NCI-H526 (cell line): ENCODE results near the gene CDK9.
"Not testable (repeated sequence)": the region's sequence is repeated elsewhere in the genome, so short reads cannot be mapped to it uniquely, and the experiment has no call there.

Experiments
- DNase-seq, 2 experiments: peaks; one replicate each; lab custom pipeline; 2025; lab: John Stamatoyannopoulos, UW

The CDK9 gene

DNA sequence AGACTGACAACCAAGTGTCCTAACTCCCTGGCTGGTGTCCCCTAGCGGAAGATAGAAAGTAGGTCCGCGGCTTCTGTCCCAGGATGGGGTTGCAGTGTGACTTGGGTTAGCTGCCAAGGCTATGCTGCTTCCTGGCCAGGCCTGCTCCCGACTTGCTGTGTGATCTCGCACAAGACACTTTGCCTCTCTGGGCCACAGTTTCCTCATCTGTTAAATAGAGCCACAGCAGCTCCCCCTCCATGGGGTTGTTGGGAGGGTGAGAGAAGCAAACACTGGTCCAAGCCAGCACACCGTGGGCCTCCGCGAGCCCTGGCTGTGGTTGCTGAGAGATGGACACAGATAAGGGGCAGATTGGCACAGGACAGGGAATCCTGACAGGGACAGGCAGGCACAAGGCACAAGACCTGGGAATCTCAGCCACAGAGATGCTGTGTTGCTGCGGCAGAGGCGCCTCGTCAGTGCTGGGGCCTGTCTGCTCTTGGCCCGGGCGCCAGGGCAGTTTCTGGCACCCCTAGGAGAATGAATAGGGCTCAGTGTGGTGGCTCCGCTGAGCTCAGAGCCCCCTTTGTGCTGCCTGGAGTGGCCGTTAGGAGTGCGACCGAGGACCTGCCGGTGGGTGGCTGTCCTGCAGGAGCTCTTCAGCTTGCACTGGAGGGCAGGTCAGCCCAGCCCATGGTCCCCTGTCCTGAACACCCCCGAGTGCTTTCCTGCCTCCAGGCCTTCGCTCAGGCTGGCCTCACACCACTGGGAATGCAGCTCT is 5.5 kb upstream of the CDK9 start:
- no peak for DNase-seq

DNA sequence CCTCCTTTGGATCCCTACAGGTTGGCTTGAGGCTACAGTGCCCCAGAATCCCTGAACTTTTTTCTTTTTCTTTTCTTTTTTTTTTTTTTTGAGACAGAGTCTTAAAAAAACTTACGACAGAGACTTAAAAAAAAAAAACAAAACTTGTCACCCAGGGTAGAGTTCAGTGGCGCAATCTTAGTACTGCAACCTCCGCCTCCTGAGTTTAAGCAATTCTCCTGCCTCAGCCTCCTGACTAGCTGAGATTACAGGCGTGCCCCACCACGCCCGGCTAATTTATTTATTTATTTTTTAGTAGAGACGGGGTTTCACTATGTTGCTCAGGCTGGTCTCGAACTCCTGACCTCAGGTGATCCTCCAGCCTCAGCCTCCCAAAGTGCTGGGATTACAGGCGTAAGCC is 4.9 kb upstream of the CDK9 start:
- DNase-seq = not testable (repeated sequence)

DNA sequence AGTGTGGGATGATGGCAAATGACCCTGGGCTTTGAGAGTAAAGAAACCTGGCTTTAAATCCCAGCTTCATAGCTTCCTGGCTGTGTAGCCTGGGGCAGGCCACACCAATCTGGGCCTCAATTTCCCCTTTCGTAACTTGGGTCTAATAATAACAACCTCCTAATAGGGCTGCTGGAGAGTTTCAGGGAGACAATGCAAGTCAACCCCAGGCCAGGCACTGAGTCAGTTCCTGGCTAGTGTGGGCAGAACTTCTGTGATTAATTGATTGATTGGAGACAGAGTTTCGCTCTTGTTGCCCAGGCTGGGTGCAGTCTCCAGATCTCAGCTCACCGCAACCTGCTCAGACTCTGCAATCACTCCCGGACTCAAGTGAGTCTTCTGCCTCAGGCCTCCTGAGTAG is 4.0 kb upstream of the CDK9 start:
- no peak for DNase-seq

- DNase-seq = no peak
Measured at GRCh38 chr9:127783111-127784008, 2.5 kb upstream of the CDK9 start.

DNA sequence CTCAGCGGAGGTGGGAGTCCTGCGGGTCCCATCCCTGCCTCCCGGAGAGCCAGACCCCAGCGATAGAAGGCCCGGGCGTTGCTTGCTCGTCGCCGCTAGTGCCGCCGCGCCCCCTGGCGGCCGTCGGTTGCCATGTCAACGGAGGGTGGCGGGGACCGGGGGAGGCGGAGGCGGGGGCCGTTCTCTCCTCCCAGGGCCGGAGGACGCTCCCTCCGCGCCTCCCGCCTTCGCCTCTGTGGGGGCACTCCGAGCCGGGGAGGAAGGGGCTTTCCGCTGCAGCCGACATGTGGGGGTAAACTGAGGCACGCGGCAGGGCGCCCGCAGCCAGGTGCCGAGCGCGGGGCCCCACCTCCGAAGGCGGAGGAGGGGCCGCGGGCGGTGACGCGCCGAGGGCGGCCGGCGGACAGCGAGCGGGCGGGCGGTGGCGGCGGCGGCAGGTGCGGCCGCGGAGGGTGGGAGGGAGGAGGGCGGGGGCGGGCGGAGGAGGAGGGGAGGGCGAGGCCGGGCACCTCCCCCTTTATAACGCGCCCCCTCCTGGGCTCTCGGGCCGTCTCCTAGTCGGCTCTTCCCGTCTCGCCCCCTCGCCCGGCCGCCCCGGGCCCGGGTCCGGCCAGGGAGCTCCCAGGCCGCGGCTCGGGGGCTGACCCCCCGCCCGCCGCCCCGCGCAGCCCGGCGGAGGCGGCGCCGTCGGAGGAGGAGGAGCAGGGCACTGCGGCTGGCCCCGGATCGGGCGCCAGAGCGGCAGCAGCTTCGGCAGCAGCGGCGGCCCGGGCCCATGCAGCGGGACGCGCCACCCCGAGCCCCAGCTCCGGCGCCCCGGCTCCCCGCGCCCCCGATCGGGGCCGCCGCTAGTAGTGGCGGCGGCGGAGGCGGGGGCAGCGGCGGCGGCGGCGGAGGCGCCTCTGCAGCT is 556 bp upstream of the CDK9 start:
- DNase-seq = peak; percentile 38 to 84

GRCh38 chr9:127786773-127787104 is 905 bp downstream of the CDK9 start:
- DNase-seq = no peak

DNA sequence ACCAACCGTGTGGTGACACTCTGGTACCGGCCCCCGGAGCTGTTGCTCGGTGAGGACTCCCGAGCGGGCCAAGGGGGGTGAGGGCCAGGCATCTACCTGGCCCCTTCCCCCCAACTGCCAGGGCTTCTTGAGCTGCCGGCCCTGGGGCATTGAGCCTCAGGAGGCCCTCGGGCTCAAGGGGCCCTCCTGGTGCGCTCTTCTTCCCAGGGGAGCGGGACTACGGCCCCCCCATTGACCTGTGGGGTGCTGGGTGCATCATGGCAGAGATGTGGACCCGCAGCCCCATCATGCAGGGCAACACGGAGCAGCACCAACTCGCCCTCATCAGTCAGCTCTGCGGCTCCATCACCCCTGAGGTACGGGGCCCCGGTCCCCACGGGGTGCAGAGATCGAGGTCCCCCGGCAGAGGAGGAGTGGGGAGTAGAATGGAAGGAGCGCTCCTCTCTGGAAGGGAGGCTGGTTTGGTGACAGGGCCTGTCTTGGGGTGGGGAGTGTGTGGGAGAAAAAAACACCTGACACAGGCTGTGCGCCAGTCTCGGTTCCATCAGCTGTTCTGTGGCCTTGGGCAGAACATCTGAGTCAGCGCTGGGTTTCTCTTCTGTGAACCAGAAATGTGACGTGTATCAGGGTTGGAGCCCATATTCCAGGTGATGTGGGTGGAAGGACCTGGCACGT is 2.6 kb downstream of the CDK9 start:
- no peak for DNase-seq

DNA sequence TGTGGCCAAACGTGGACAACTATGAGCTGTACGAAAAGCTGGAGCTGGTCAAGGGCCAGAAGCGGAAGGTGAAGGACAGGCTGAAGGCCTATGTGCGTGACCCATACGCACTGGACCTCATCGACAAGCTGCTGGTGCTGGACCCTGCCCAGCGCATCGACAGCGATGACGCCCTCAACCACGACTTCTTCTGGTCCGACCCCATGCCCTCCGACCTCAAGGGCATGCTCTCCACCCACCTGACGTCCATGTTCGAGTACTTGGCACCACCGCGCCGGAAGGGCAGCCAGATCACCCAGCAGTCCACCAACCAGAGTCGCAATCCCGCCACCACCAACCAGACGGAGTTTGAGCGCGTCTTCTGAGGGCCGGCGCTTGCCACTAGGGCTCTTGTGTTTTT is 3.3 kb downstream of the CDK9 start:
- no peak for DNase-seq

DNA sequence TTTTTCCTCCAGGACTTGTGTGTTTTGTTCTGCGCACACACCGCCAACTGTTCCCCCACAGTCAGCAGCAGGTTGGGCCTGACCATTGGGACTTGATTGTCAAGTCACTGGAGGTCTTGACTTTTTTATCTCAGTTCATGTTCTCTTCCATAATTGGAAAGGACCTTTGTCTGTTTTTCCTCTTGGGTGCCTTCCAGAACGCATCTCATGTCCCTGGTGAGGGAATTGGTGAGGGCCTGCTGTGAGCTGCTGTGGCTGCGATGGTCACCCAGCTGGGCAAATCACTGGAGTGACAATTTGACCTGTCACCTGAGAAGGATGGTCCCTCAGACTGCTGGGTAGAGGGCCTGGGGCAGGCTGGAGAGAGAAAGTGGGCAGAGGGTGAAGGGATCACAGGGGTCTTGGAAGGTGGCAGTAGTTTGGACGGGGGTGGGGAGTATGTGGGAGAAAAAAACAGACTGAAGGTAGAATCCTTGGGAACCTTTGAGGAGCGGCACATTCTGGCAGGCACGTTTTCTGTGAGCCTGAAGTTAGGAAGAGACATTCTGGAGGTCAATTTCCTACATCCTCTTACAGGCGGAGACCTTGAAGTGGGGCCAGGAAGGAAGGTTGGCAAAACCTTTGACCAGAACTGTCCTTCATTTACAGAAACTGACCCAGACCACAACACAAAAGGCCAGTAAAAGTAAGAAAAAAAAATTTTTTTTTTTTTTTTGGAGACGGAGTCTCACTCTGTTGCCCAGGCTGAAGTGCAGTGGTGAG is 4.4 kb downstream of the CDK9 start:
- no peak for DNase-seq

DNA sequence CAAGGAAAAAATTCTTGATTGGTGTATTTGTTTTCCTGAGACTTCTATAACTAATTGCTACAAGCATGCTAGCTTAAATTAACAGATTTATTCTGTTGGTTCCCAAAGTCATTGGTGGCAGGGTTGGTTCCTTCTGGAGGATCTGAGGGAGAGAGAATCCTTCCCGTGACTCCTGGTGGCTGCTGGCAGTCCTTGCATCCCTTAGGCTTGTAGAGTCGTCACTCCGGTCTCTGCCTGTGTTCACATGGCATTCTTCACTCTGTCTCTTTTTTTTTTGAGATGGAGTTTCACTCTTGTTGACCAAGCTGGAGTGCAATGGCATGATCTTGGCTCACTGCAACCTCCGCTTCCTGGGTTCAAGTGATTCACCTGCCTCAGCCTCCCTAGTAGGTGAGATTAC is 5.3 kb downstream of the CDK9 start:
- no peak for DNase-seq

DNA sequence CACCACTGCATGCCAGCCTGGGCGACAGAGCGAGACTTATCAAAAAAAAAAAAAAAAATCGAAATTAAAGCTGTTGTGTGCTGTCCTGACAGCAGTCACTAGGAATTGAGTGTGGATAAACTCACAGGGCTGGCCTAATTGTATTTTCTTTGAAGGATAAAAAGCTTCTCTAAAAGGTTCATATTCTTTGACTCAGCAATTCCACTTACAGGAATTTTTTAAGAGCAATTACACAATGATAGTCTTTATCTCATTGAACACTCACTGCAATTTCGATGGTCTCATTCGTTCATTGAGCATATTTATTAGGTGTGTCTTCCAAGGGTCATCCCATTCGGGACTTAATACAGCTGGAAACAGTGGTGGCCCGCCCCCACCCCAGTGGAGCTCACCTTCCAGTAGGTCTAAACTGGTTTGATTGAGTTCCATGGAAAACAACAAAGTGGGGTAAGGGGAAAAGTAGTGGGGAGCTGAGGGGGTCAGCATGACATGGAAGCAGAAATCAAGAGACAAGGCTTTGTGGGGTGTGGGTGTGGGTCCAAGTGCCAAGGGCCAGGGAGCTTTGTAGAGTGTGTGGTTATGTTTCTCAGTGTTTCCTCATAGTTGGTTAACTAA is 6.7 kb downstream of the CDK9 start:
- DNase-seq = no peak

- DNase-seq = no peak
Measured at GRCh38 chr9:127793093-127793708, 7.4 kb downstream of the CDK9 start.

DNA sequence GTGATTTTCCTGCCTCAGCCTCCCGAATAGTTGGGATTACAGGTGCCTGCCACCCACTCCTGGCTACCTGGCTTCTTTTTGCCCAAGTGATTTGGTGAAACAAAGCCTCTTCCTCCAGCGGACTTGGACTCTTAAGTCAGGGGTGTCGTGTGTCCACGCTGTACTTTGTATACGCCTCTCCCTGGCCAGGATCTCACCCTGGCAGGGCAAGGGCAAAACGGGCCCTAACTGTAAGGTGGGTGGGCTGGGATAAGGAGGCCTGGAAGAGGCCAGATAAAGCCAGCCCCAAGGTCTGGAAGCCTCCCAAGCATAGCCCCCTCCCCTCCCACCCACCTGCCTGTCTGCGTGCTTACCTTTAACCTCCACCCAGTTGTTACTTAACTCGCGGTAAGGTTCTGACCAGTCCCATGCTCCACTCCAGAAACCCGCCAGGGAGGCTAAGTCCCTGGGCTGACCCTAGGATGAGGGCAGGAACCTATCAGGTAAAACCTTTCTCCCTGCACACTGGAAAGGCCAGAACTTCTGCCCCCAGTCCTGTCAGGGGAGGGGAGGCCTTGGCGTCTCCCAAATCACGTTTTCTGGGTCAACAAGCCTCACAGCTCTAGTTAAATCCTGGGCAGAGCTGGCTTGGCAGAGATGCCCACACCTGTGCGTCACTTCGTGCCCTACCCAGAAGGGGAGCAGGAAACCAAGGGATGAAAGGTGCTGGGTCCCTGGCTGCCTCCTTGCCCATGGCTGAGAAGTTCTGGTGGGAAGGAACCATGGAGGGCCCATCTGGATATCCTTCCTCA is 8.4 kb downstream of the CDK9 start:
- no peak for DNase-seq

DNA sequence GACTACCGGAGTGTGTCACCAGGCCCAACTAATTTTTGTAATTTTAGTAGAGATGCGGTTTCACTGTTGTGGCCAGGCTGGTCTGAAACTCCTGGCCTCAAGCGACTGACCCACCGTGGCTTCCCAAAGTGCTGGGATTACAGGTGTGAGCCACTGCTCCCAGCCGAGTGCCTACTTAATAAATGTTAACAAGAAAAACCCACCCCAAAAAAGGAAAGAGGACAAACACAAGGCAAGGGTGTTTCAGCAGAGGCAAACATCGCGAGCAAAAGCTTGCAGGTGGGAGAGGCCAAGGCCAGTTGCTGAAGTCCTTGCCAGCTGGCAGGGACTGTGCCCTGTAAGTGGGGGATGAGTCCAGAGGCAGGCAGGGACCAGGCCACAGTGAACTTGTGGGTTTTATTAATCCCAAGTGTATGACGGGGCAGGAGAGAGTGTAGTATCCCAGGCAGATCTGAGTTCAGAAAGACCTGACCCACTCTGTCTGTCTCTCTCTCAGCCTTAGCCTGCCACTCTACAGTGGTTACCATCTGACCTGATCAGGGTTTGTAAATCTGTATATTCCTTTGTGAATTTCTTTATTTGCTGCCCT is 10.5 kb downstream of the CDK9 start:
- DNase-seq = no peak

GRCh38 chr9:127796852-127797370 is 11.1 kb downstream of the CDK9 start:
- no peak for DNase-seq

- no peak for DNase-seq
Measured at GRCh38 chr9:127801955-127802575, 16.2 kb downstream of the CDK9 start.

- DNase-seq = peak; percentile 65 to 88
Measured at GRCh38 chr9:127802576-127803443, 17.0 kb downstream of the CDK9 start, which contains the start of gene FPGS. Gene FPGS (plus strand): TSS chr9:127802882. CDS start chr9:127802925, 43 bp downstream.
